Cardiac muscle cell (in vitro differentiated cells and primary cell): ENCODE data around the gene FGFR2. TPM values are rescaled to one million over a fixed set of nuclear protein-coding genes. Genes with fewer than 3 reads are reported as not detected.
A peak's percentile ranks its signal among the peaks of the same experiment; 100 is the strongest.

ENCODE experiments used
- DNase-seq, 2 donors: peaks; one replicate each; pipeline versions ENCODE4 v3.0.0 to v3.0.0-alpha.2; 2010 to 2017; ENCODE audit warnings: low read depth in 1 of 2, low spot score in 1 of 2
- H3K27ac ChIP-seq: fragments of 200-600 bp; sonication (generic); 2 replicates; pipeline ENCODE4 v1.5.1; 2016
- H3K27me3 ChIP-seq: fragments of 200-600 bp; sonication (generic); 2 replicates; pipeline ENCODE4 v1.6.0; 2016; ENCODE audit warnings: control low read depth
- H3K36me3 ChIP-seq: fragments of 200-600 bp; sonication (generic); 2 replicates; pipeline ENCODE4 v1.5.1; 2016; ENCODE audit warnings: control low read depth
- H3K4me1 ChIP-seq: fragments of 200-600 bp; sonication (generic); 2 replicates; pipeline ENCODE4 v1.8.1; 2017; ENCODE audit warnings: low read depth, mild to moderate bottlenecking, mixed run types
- H3K4me3 ChIP-seq: fragments of 200-600 bp; sonication (generic); 2 replicates; pipeline ENCODE4 v1.5.1; 2016; ENCODE audit warnings: mild to moderate bottlenecking
- H3K9me3 ChIP-seq: fragments of 200-600 bp; sonication (generic); 2 replicates; pipeline ENCODE4 v1.5.1; 2017; ENCODE audit warnings: low read depth, mild to moderate bottlenecking, control low read depth
- CTCF ChIP-seq: IDR thresholded peaks from 2 replicates; pipeline ENCODE4 v1.5.1; 2012; ENCODE audit warnings: low read depth, mild to moderate bottlenecking, low read length
- polyA plus RNA-seq: library from polyadenylated mRNA; unstranded; fragments of >200 nt; fragmentation: Nextera tagmentation; extraction: Ambion mirVana; gene quantifications from 2 replicates; pipeline ENCODE4 v1.2.1, GENCODE V29; 2016
- total RNA-seq: library from RNA; depleted of rRNA; stranded (reverse); fragments of >200 nt; gene quantifications from 2 replicates; pipeline ENCODE4 v1.2.3, GENCODE V29; 2016

The FGFR2 gene
- total and polyA plus RNA-seq, 2 experiments from 2014 or later = 47.5 to 50.6 TPM

- Histone ChIP-seq H3K27ac (no peak overlapping the region), H3K9me3 (no peaks in the 10 kb centered on the region), H3K27me3 (no peaks in the 10 kb centered on the region), H3K4me3 (no peak overlapping the region), H3K4me1 (peaks cover 12% of the 10 kb centered on the region), H3K36me3 (peaks cover 2% of the 10 kb centered on the region)
- DNase-seq = no peak
- no peak for TF ChIP-seq CTCF
These were observed 67.0 kb downstream of the FGFR2 start for GRCh38 chr10:121531076-121531829.

- Histone ChIP-seq H3K9me3 (no peaks in the 10 kb centered on the region), H3K4me3 (no peak overlapping the region), H3K36me3 (peaks cover 2% of the 10 kb centered on the region), H3K27me3 (no peaks in the 10 kb centered on the region), H3K4me1 (peaks cover 12% of the 10 kb centered on the region), H3K27ac (no peak overlapping the region)
- DNase-seq = no peak
- TF ChIP-seq CTCF = no peak
These were observed 67.7 kb downstream of the FGFR2 start for GRCh38 chr10:121530481-121531075.

GRCh38 chr10:121527690-121528089, 70.6 kb downstream of the FGFR2 start:
- Histone ChIP-seq H3K36me3 (no peaks in the 10 kb centered on the region), H3K9me3 (no peaks in the 10 kb centered on the region), H3K4me1 (peaks cover 21% of the 10 kb centered on the region), H3K27ac (peak overlapping the region; percentile 84), H3K4me3 (no peak overlapping the region), H3K27me3 (no peaks in the 10 kb centered on the region)
- DNase-seq = peak; percentile 57 to 76
- TF ChIP-seq CTCF = no peak

- H3K4me1 ChIP-seq = peaks cover 21% of the 10 kb centered on the region
- H3K36me3 ChIP-seq = no peaks in the 10 kb centered on the region
- TF ChIP-seq CTCF = no peak
- no peaks in the 10 kb centered on the region for H3K9me3 ChIP-seq
- H3K27me3 ChIP-seq = no peaks in the 10 kb centered on the region
- DNase-seq = no peak
- H3K4me3 ChIP-seq = no peak overlapping the region
- H3K27ac ChIP-seq = peak overlapping the region; percentile 84
These were observed 71.4 kb downstream of the FGFR2 start for GRCh38 chr10:121526801-121527221.

- H3K36me3 ChIP-seq = no peaks in the 10 kb centered on the region
- no peak for TF ChIP-seq CTCF
- no peaks in the 10 kb centered on the region for H3K9me3 ChIP-seq
- peak overlapping the region; percentile 38 for H3K27ac ChIP-seq
- no peaks in the 10 kb centered on the region for H3K27me3 ChIP-seq
- no peak for DNase-seq
- H3K4me3 ChIP-seq = no peak overlapping the region
- H3K4me1 ChIP-seq = peaks cover 21% of the 10 kb centered on the region
These were observed 72.0 kb downstream of the FGFR2 start for GRCh38 chr10:121526135-121526790.
